ENCODE data around the gene DHX32. TPM values are rescaled to one million over a fixed set of nuclear protein-coding genes. Genes with fewer than 3 reads are reported as not detected.
A peak's percentile ranks its signal among the peaks of the same experiment; 100 is the strongest.

DHX32 gene
- total RNA-seq (29.6 and 31.9 TPM in 2 replicates), polyA plus RNA-seq (15.5 and 17.1 TPM in 2 replicates), polyA minus RNA-seq (29.0 and 30.4 TPM in 2 replicates), Bru-seq, nascent RNA (percentile 77 among the genes with signal in this experiment), BruChase-seq, experiment 1, labeled RNA remaining after a 6-hour chase (percentile 74 among the genes with signal in this experiment), BruChase-seq, experiment 2, labeled RNA remaining after a 2-hour chase (percentile 85 among the genes with signal in this experiment)
- 18.2 and 19.9 TPM in 2 replicates for polyA plus RNA-seq (2011; cell fraction: cytosol; rRNA removed)
- 32.9 and 33.0 TPM in 2 replicates for polyA plus RNA-seq (2011; cell fraction: nucleus; rRNA removed)
- polyA plus RNA-seq (2012): 27.6 and 31.1 TPM in 2 replicates
- 34.7 TPM for polyA minus RNA-seq (2011; cell fraction: cytosol; rRNA and poly(A)+ RNA removed)
- 15.3 and 19.5 TPM in 2 replicates for polyA minus RNA-seq (2011; cell fraction: nucleus; rRNA and poly(A)+ RNA removed)
- long read RNA-seq, partial matches to known transcripts: 6 of 86 reads
- long read RNA-seq, other reads (novel, unspliced or antisense): 78 of 86 reads

- Histone ChIP-seq H4K20me1 (replicated peaks; ENCODE audit: control insufficient read depth, extremely low read depth, insufficient read depth, low read length) (no peaks in the 10 kb centered on the region), H3K9ac (replicated peaks; ENCODE audit: extremely low read depth, insufficient read depth, low read length) (no peak within 1 kb of the TSS), H3K79me2 (ENCODE audit: control insufficient read depth, insufficient read depth, low read length) (peaks cover 3% of the 10 kb centered on the region), H2AFZ (ENCODE audit: low read depth, low read length) (no peak within 1 kb of the TSS), H3K36me3 (ENCODE audit: control insufficient read depth in 2 of 2, extremely low read depth in 1 of 2, insufficient read depth in 2 of 2, low read length in 2 of 2) (no peaks in the 10 kb centered on the region), H3K4me2 (ENCODE audit: insufficient read depth, low read length) (no peak within 1 kb of the TSS), H3K4me1 (ENCODE audit: control insufficient read depth, extremely low read depth, insufficient read depth, low read length) (peaks cover 4% of the 10 kb centered on the region), H3K27ac (ENCODE audit: insufficient read depth, low read depth, low read length) (no peak within 1 kb of the TSS), H3K9me3 (replicated peaks; ENCODE audit: control insufficient read depth, insufficient read depth, low read length) (no peaks in the 10 kb centered on the region), H3K9me1 (replicated peaks; ENCODE audit: control insufficient read depth, extremely low read depth, insufficient read depth, low read length) (no peaks in the 10 kb centered on the region), H3K27me3 (ENCODE audit: control insufficient read depth in 2 of 2, insufficient read depth in 2 of 2, low read length in 2 of 2) (no peaks in the 10 kb centered on the region), H3K4me3 (replicated peaks in 1 of 3; ENCODE audit: insufficient read depth in 1 of 3, low read depth in 1 of 3, low read length in 3 of 3) (no peak within 1 kb of the TSS)
- FAIRE-seq (no peak), DNase-seq (ENCODE audit: low read depth, low spot score) (no peak)
- dilution Hi-C loops (cut with MboI; ENCODE audit: extremely low pct_ligation_motif_present, low sequenced_read_pairs): no loop called here
- ChIA-PET POLR2A (no interaction called here), CTCF (interaction anchor here (2.0 kb wide), 1 partner anchor 12 kb away, joined by 11 read pairs; no protein-coding TSS in a partner anchor)
- intact Hi-C loops (cut with micrococcal nuclease): no loop called here
- no peak for TF ChIP-seq EZH2 (IDR thresholded peaks at IDR 0.05; ENCODE audit: borderline replicate concordance, low read depth, low read length, severe bottlenecking)
- no TSS peak for BruUV-seq (replicated peaks)
Observed at GRCh38 chr10:125881192-125881591, at the start of gene DHX32. Gene DHX32 (minus strand): TSS chr10:125881292. CDS start chr10:125880824, 468 bp downstream.

GRCh38 chr10:125929618-125930017 lies 48.5 kb upstream of the DHX32 start:
- CTCF ChIA-PET: no interaction called here
- FAIRE-seq (no peak), DNase-seq (ENCODE audit: low read depth, low spot score) (no peak)
- H4K20me1 ChIP-seq (replicated peaks; ENCODE audit: control insufficient read depth, extremely low read depth, insufficient read depth, low read length): no peaks in the 10 kb centered on the region
- POLR2A ChIA-PET: no interaction called here
- dilution Hi-C loops (cut with MboI; ENCODE audit: extremely low pct_ligation_motif_present, low sequenced_read_pairs) (no loop called here), intact Hi-C loops (cut with micrococcal nuclease) (no loop called here)
- no peak overlapping the region for H3K27ac ChIP-seq (ENCODE audit: insufficient read depth, low read depth, low read length)
- no peaks in the 10 kb centered on the region for H3K79me2 ChIP-seq (ENCODE audit: control insufficient read depth, insufficient read depth, low read length)
- no peaks in the 10 kb centered on the region for H3K4me1 ChIP-seq (ENCODE audit: control insufficient read depth, extremely low read depth, insufficient read depth, low read length)
- no peaks in the 10 kb centered on the region for H3K9me1 ChIP-seq (replicated peaks; ENCODE audit: control insufficient read depth, extremely low read depth, insufficient read depth, low read length)
- H3K9ac ChIP-seq (replicated peaks; ENCODE audit: extremely low read depth, insufficient read depth, low read length): no peak overlapping the region
- peaks cover 2% of the 10 kb centered on the region for H3K9me3 ChIP-seq (replicated peaks; ENCODE audit: control insufficient read depth, insufficient read depth, low read length)
- TF ChIP-seq MAX (IDR thresholded peaks at IDR 0.05; ENCODE audit: insufficient read depth, insufficient read length) (no peak), EZH2 (IDR thresholded peaks at IDR 0.05; ENCODE audit: borderline replicate concordance, low read depth, low read length, severe bottlenecking) (no peak), GATA2 (IDR thresholded peaks at IDR 0.05; ENCODE audit: insufficient read depth, insufficient read length, low read depth, low read length) (no peak), CTCF (IDR thresholded peaks at IDR 0.05; ENCODE audit: extremely low read depth in 1 of 2, insufficient read depth in 1 of 2, low read depth in 1 of 2, low read length in 2 of 2) (no peak), JUN (IDR thresholded peaks at IDR 0.05; ENCODE audit: borderline replicate concordance, insufficient read depth, insufficient read length, low read depth) (no peak), MYC (IDR thresholded peaks at IDR 0.05; ENCODE audit: low read depth, low read length) (no peak), POLR2A (IDR thresholded peaks at IDR 0.05; ENCODE audit: low read depth, low read length) (no peak), FOS (IDR thresholded peaks at IDR 0.05; ENCODE audit: borderline replicate concordance, insufficient read depth, low read length) (no peak), POLR2AphosphoS5 (IDR thresholded peaks at IDR 0.05; ENCODE audit: insufficient read depth, low read depth, low read length) (no peak)
- H3K4me3 ChIP-seq (replicated peaks in 1 of 3; ENCODE audit: insufficient read depth in 1 of 3, low read depth in 1 of 3, low read length in 3 of 3): no peak overlapping the region
- H2AFZ ChIP-seq (ENCODE audit: low read depth, low read length): no peak overlapping the region
- H3K27me3 ChIP-seq (ENCODE audit: control insufficient read depth in 2 of 2, insufficient read depth in 2 of 2, low read length in 2 of 2): peaks cover 2 to 3% of the 10 kb centered on the region in 2 experiments
- no peaks in the 10 kb centered on the region for H3K36me3 ChIP-seq (ENCODE audit: control insufficient read depth in 2 of 2, extremely low read depth in 1 of 2, insufficient read depth in 2 of 2, low read length in 2 of 2)
- BruUV-seq (replicated peaks): no TSS peak
- H3K4me2 ChIP-seq (ENCODE audit: insufficient read depth, low read length): no peak overlapping the region
